Transverse colon (tissue), 3 donors: ENCODE measurements around the gene PRR16.
"Not testable (repeated sequence)": the region's sequence is repeated elsewhere in the genome, so short reads cannot be mapped to it uniquely, and the experiment has no call there.

Experiments
- CTCF ChIP-seq, 5 experiments: fragments of 200-600 bp in 3 of 5; fragments of 450-650 bp in 2 of 5; sonication (generic) in 3 of 5; IDR thresholded peaks; 1 replicate in 2 of 5; 2 replicates in 3 of 5; pipeline ENCODE4 v1.5.1; 2016 to 2017; ENCODE audit warnings: antibody characterized with exemption in 5 of 5, inconsistent platforms in 3 of 5, mild to moderate bottlenecking in 2 of 5, moderate library complexity in 1 of 5
- EP300 ChIP-seq: sonication (generic); formaldehyde crosslinking; IDR thresholded peaks from one replicate; pipeline ENCODE4 v1.6.1; 2017; ENCODE audit warnings: antibody characterized with exemption, low read depth
- POLR2A ChIP-seq: fragments of 450-650 bp; IDR thresholded peaks from one replicate; pipeline ENCODE4 v1.6.1; 2016; ENCODE audit warnings: antibody characterized with exemption, mild to moderate bottlenecking, moderate library complexity

DNA sequence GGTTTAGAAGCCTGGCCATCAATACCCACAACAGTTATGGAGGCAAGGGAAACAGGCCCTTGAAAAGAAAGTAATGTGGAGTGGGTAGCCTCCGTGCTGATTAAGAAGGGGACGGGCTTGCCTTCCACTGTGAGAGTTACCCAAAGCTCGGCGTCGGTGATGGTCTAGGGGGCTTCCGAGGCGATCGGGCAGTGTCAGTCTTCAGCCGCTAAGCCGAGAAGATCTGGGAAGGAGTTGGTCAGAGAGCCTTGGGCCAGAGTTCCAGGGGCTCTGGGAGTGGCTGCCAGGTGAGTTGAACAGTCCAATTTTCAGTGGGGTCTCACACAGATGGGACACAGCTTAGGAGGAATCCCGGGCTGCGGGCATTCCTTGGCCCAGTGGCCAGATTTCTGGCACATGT, 236.6 kb downstream of the PRR16 start:
- TF ChIP-seq POLR2A; CTCF (IDR thresholded peaks at IDR 0.05); EP300: not testable (repeated sequence)
